T-helper 1 cell treated with Interleukin-12 subunit alpha and Interleukin-12 subunit beta and Interleukin-4 antibody, amounts not matched to agents 30 ng/mL and 1 ng/mL, for 36 hours (primary cell): ENCODE measurements around the gene CD300LG. TPM values are rescaled to one million over a fixed set of nuclear protein-coding genes. Genes with fewer than 3 reads are reported as not detected.

Experiments
- intact Hi-C: fragments of 100-400 bp; cut with micrococcal nuclease; formaldehyde crosslinking; loops from one replicate; pipeline ENCODE4 v1.15.1; 2024
- total RNA-seq: library from RNA; stranded (reverse); gene quantifications from 2 replicates; pipeline ENCODE4 v1.2.3, GENCODE V29; 2022

The CD300LG gene
- total RNA-seq, 1 donor from 2014 or later = not detected

- intact Hi-C loops = no loop called here
Observed at GRCh38 chr17:43823350-43824084, 23.5 kb upstream of the CD300LG start.

GRCh38 chr17:43825567-43825966 is 21.4 kb upstream of the CD300LG start:
- intact Hi-C loops = no loop called here

GRCh38 chr17:43826206-43826605 is 20.8 kb upstream of the CD300LG start:
- intact Hi-C loops = no loop called here

GRCh38 chr17:43827596-43827995 is 19.4 kb upstream of the CD300LG start:
- intact Hi-C loops = no loop called here

- intact Hi-C loops = loop anchor here (5.0 kb wide), 1 partner anchor 52 kb away; the partner anchor contains the start of gene DUSP3
Observed at GRCh38 chr17:43829738-43830137, 17.2 kb upstream of the CD300LG start.

- intact Hi-C loops = loop anchor here (5.0 kb wide), 1 partner anchor 53 kb away; the partner anchor contains the start of gene DUSP3
Observed at GRCh38 chr17:43830510-43831140, 16.4 kb upstream of the CD300LG start.

GRCh38 chr17:43831633-43832032 is 15.3 kb upstream of the CD300LG start:
- intact Hi-C loops = loop anchor here (5.0 kb wide), 1 partner anchor 54 kb away; the partner anchor contains the start of gene DUSP3

- intact Hi-C loops = loop anchor here (5.0 kb wide), 1 partner anchor 55 kb away; the partner anchor contains the start of gene DUSP3
Observed at GRCh38 chr17:43832168-43832975, 14.6 kb upstream of the CD300LG start.

- intact Hi-C loops = loop anchor here (5.0 kb wide), 1 partner anchor 56 kb away; the partner anchor contains the start of gene DUSP3
Observed at GRCh38 chr17:43832976-43833829, 13.8 kb upstream of the CD300LG start, which contains the start of gene MPP3. MPP3 (minus strand) TSS chr17:43833146; CDS start chr17:43831906, 1,240 bp downstream.

- intact Hi-C loops = loop anchor here (5.0 kb wide), 1 partner anchor 57 kb away; the partner anchor contains the start of gene DUSP3
Observed at GRCh38 chr17:43834106-43834505, 12.9 kb upstream of the CD300LG start.

- intact Hi-C loops = loop anchor here (10.0 kb wide), 1 partner anchor 265 kb away; no protein-coding TSS in a partner anchor
Observed at GRCh38 chr17:43839670-43840108, 7.3 kb upstream of the CD300LG start.

GRCh38 chr17:43840814-43841213 is 6.2 kb upstream of the CD300LG start:
- intact Hi-C loops = loop anchor here (10.0 kb wide), 1 partner anchor 266 kb away; no protein-coding TSS in a partner anchor

GRCh38 chr17:43841282-43841681 is 5.7 kb upstream of the CD300LG start:
- intact Hi-C loops = loop anchor here (10.0 kb wide), 1 partner anchor 266 kb away; no protein-coding TSS in a partner anchor

GRCh38 chr17:43842091-43842974 is 4.6 kb upstream of the CD300LG start:
- intact Hi-C loops = loop anchor here (10.0 kb wide), 1 partner anchor 268 kb away; no protein-coding TSS in a partner anchor

- intact Hi-C loops = loop anchor here (10.0 kb wide), 1 partner anchor 268 kb away; no protein-coding TSS in a partner anchor
Observed at GRCh38 chr17:43842975-43843325, 4.0 kb upstream of the CD300LG start.

- intact Hi-C loops = loop anchor here (10.0 kb wide), 1 partner anchor 269 kb away; no protein-coding TSS in a partner anchor
Observed at GRCh38 chr17:43844241-43844640, 2.7 kb upstream of the CD300LG start.

GRCh38 chr17:43845766-43846165 is 1.2 kb upstream of the CD300LG start:
- intact Hi-C loops = loop anchor here (2.0 to 10.0 kb wide), 3 partner anchors 67 to 271 kb away; partner anchors contain the start of gene DUSP3

- intact Hi-C loops = loop anchor here (2.0 to 10.0 kb wide), 3 partner anchors 67 to 271 kb away; partner anchors contain the start of gene DUSP3
Observed at GRCh38 chr17:43846221-43846712, 709 bp upstream of the CD300LG start.
